HG03060 (cell line): Measurements from ENCODE around the gene CD6.

ENCODE experiments used
- ATAC-seq: cut with Tn5 transposase; IDR thresholded peaks from one replicate; pipeline ENCODE4 v1.9.1; 2021; ENCODE audit warnings: low read depth, moderate number of reproducible peaks; ENCODE audit not compliant: unreplicated experiment

CD6 gene

GRCh38 chr11:61069427-61069826 lies 97.9 kb downstream of the CD6 start:
- ATAC-seq, result no peak
